HG03135 (cell line): ENCODE measurements around the gene SMPD2.
"Not testable (repeated sequence)": the region's sequence is repeated elsewhere in the genome, so short reads cannot be mapped to it uniquely, and the experiment has no call there.

Experiments used
- ATAC-seq: cut with Tn5 transposase; IDR thresholded peaks from one replicate; pipeline ENCODE4 v1.9.1; 2021; ENCODE audit warnings: mild to moderate bottlenecking, moderate library complexity; ENCODE audit not compliant: unreplicated experiment

The SMPD2 gene

GRCh38 chr6:109460161-109460829, 19.8 kb downstream of the SMPD2 start:
- ATAC-seq, result no peak

- ATAC-seq, result not testable (repeated sequence)
These were observed 20.7 kb downstream of the SMPD2 start for GRCh38 chr6:109461205-109461604.

DNA sequence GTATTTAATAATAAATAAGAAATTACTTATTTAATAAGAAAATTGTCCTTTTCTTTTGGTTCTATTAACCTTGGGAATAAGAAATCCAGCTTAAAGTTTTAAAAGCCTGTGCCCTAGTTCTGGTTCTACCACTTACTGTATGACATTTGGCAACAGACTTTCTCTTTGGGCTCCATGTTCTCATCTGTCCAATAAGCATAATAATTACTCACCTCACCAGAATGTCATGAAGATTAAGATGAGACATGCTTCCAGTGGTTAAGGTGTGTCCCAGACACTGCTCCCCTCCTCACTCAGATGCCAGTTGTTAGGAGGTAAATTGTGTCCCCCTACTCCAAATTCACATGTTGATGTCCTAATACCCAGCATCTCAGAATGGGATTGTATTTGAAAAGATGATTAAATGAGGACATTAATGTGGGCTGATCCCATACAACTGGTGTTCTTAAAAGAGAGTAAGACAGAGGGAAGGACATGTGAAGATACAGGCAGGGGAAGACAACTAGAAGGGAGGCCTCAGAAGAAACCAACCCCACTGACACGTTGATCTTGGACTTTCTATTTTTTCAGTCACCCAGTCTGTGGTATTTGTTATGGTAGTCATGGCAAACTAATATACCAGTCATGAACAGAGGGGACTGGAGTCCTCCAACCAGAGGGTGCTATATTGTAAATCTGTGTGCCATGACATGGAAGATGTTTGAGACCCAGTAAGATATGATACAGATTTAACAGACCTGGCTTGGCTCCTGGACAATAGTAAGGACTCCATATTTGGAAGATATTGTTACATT, 21.4 kb downstream of the SMPD2 start:
- ATAC-seq, result no peak

DNA sequence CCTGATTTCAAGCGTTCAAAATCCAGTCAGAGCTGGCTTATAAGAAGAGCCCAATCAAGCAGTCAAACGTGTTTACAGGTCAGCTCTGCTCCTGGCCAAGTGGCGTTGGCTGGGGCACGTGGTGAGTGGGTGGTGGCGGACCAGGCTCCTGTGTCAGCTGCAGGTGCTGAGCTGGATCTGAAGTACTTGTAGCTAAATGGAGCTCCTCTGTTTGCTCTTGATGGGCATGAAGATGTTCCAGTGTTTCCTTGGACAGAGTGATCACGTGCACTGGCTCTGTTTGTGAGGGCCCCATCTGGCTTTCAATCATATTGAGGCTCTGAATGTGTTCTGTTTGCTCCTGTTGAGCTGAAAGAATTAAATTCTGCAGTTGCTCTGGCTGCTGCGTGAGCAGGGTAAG, 25.2 kb downstream of the SMPD2 start:
- ATAC-seq, result no peak

- no peak for ATAC-seq
These were observed 25.8 kb downstream of the SMPD2 start for GRCh38 chr6:109466212-109466923.

GRCh38 chr6:109467696-109468095, 27.2 kb downstream of the SMPD2 start:
- no peak for ATAC-seq

DNA sequence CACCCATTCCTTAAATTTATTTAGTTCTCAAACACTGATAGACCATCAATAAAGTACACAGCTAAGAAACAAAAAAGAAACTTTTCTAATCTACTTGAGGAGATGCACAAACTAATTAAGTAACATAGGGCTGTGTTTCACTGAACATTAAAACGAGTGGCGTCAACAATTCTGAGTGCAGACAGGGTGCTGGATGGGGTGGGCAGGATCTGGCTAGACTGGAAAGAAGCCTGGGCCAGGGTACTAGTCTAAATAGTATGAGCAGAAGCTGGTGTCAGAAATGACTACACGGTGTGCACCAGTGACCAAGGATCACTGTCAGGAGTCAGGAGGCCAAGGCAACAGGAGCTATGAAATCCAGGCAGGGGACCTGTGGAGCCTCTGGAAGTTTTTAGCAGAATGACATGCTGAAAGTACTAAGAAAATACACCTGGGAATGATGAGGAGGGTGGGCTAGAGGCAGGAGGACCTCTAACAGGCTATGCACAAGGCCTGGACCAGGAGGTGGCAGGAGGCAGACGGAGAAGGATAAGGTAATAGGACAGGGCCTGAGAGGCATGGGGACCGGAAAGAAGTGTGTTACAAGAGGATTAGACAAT, 29.2 kb downstream of the SMPD2 start:
- no peak for ATAC-seq

- ATAC-seq, result no peak
These were observed 30.7 kb downstream of the SMPD2 start for GRCh38 chr6:109471105-109471810.

DNA sequence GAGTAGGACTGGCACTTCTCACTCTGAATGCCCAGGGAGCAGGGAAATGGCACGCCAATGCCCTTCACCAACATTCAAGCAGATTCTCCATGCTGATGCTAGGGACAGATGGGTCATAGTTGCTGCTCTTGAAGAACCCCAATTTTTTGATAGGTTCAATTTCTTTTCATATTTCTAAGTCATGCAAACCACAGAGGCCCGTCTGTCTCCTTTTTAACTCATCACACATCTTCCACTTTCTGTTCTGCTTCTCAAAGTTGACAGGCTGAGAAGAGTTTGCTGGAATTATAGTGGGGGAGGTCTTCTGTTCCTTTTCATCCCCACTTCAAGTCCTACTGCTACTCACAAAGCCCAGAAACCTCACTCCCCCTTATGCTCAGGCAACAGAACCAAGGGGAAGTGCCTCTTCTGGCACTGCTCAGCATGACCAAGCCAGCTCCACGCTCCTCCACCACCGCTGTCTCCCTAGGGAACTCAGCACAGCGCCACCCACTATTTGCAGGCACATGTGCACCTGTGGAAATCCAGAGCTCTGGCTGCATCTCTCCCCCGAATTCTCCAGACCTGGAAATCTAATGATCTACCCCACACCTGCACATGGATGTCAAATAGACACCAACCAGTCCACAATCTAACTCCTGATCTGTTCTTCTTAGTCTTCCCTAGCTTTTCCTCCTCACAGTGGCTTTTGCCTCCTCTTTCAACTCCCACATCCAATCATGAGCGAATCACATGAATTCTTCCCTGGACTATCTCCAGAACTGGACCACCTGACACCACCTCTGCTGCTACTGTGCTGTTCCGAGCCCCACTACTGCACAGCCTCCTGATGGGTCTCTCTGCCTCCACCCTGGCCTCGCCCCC, 31.8 kb downstream of the SMPD2 start:
- no peak for ATAC-seq

DNA sequence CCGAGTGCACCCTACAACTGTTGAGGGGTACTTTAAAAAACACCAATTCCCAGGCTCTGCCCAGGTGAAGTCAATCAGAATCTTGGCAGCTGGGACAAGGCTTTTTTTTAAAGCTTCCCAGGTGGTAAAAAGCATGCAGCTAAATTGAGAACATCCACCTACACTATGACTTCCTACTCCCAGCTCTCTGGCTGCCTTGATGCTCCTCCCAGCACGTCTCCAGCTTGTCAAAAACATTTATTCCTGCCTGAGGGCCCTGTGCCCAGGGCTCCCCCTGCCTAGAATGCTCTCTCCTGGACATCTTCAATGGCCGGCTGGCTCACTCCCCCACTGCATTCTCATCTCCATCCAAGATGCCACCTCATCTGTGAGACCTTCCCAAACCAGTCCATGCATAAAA, 32.6 kb downstream of the SMPD2 start:
- no peak for ATAC-seq

- ATAC-seq, result no peak
These were observed 34.5 kb downstream of the SMPD2 start for GRCh38 chr6:109474995-109475394.

- no peak for ATAC-seq
These were observed 35.1 kb downstream of the SMPD2 start for GRCh38 chr6:109475625-109476024.

- no peak for ATAC-seq
These were observed 36.7 kb downstream of the SMPD2 start for GRCh38 chr6:109477184-109477583.

DNA sequence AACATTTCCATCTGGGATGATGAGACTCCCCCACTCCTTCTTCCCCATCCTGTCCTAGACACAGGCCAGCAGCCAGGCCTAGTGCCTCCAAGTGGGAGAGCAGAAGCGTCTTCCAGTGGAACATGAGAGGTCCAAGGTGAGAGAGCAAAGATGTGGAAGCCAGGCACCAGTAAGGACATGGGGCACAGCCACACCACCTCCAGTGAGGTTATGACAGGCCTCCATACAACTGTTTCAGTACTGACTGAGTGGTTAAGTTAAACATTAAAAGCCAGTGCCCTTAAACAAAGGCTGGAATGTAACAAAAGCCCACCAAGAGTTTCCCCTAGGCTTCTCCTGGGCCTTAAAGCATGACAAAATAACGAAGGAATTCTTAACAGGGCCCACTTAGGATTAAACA, 37.2 kb downstream of the SMPD2 start:
- no peak for ATAC-seq

DNA sequence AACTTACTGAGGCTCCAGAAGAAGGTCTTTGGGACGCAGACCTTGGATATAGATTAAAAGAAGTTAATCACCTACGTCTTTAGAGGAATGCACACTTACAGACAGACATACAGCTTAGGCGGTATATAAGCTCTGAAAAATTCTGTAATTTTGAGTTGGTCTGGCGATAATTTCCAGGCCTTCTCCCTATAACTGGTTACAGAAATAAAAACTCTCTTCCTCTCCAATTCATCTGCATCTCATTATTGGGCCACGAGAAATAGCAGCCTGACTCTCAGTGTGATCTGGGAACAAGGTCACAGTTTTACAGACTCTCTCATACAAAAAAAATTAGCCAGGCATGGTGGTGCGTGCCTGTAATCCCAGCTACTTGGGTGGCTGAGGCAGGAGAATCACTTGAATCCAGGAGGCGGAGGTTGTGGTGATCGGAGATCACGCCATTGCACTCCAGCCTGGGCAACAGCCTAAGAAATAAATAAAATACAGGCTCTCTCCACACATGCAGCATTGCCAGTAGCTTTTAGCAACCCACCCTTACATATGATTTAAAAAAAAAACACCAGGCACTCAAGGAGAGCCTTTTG, 37.8 kb downstream of the SMPD2 start:
- no peak for ATAC-seq

GRCh38 chr6:109478841-109479624, 38.5 kb downstream of the SMPD2 start:
- no peak for ATAC-seq

GRCh38 chr6:109480993-109481480, 40.5 kb downstream of the SMPD2 start:
- ATAC-seq, result no peak

- peak; percentile 90 for ATAC-seq
These were observed 42.6 kb downstream of the SMPD2 start, which contains the start of gene ZBTB24 for GRCh38 chr6:109482905-109483734. Gene ZBTB24, minus strand, starts transcription at chr6:109483219. Its CDS starts 1,193 bp downstream, at chr6:109482026.
